IMR-90 (cell line): ENCODE measurements around the gene PRDM13. TPM values are rescaled to one million over a fixed set of nuclear protein-coding genes. Genes with fewer than 3 reads are reported as not detected.

Experiments used
- ATAC-seq: fragments of 200-7000 bp; cut with Tn5 transposase; 2 replicates; pipeline ENCODE4 v1.9.1; 2020; ENCODE audit warnings: low read depth, mild to moderate bottlenecking, moderate library complexity
- BruUV-seq: library from RNA; stranded (reverse); fragments of 400-500 nt; replicated peaks from 2 replicates; lab custom pipeline; 2021; lab: Mats Ljungman, UMichigan
- CTCF ChIA-PET: fragments of 300-600 bp; formaldehyde crosslinking; extraction: SDS; loops from one replicate; lab custom pipeline; 2021; ENCODE audit warnings: antibody characterized with exemption; lab: Yijun Ruan, JAX
- POLR2A ChIA-PET: fragments of 300-600 bp; sonication (Branson Sonifier 250); formaldehyde crosslinking; loops from one replicate; lab custom pipeline; 2022; ENCODE audit warnings: antibody characterized with exemption; ENCODE audit not compliant: unreplicated experiment; lab: Charles Lee
- DNase-seq: peaks from one replicate; pipeline ENCODE4 v3.0.0; 2013
- H2AFZ ChIP-seq: replicated peaks from 2 replicates; pipeline ENCODE3; 2013; ENCODE audit warnings: low read length, mild to moderate bottlenecking; ENCODE audit not compliant: poor library complexity
- H2AK5ac ChIP-seq: 2 replicates; pipeline ENCODE4 v1.6.1; 2013; ENCODE audit warnings: low read depth, low read length, inconsistent platforms
- H2AK9ac ChIP-seq: replicated peaks from 2 replicates; pipeline ENCODE3; 2013; ENCODE audit warnings: mild to moderate bottlenecking, low read depth, low read length, moderate library complexity; ENCODE audit not compliant: poor library complexity
- H2BK120ac ChIP-seq: 2 replicates; pipeline ENCODE4 v1.6.1; 2013; ENCODE audit warnings: low read depth, low read length, inconsistent platforms
- H2BK15ac ChIP-seq: 3 replicates; pipeline ENCODE4 v1.6.1; 2013; ENCODE audit warnings: low read depth, low read length, inconsistent platforms
- H2BK20ac ChIP-seq: 2 replicates; pipeline ENCODE4 v1.6.1; 2013; ENCODE audit warnings: low read depth, mild to moderate bottlenecking, inconsistent platforms, low read length, moderate library complexity
- H2BK5ac ChIP-seq: 2 replicates; pipeline ENCODE4 v1.6.1; 2013; ENCODE audit warnings: mild to moderate bottlenecking, low read depth, low read length, inconsistent platforms; ENCODE audit not compliant: poor library complexity, severe bottlenecking
- H3K14ac ChIP-seq: replicated peaks from 2 replicates; pipeline ENCODE4 v1.6.1; 2013; ENCODE audit warnings: low read depth, low read length, inconsistent platforms
- H3K18ac ChIP-seq: 2 replicates; pipeline ENCODE4 v1.6.1; 2013; ENCODE audit warnings: low read depth, low read length, control low read depth
- H3K23ac ChIP-seq: 2 replicates; pipeline ENCODE4 v1.6.1; 2013; ENCODE audit warnings: low read depth, low read length, inconsistent platforms
- H3K27ac ChIP-seq: 2 replicates; pipeline ENCODE4 v1.5.1; 2013; ENCODE audit warnings: mild to moderate bottlenecking, control low read depth, low read length; ENCODE audit not compliant: insufficient read depth
- H3K27me3 ChIP-seq: 2 replicates; pipeline ENCODE4 v1.6.1; 2013; ENCODE audit warnings: low read length; ENCODE audit not compliant: control insufficient read depth, insufficient read depth
- H3K36me3 ChIP-seq: 2 replicates; pipeline ENCODE4 v1.6.1; 2013; ENCODE audit warnings: low read length, mixed read lengths; ENCODE audit not compliant: control insufficient read depth, insufficient read depth
- H3K4ac ChIP-seq: 2 replicates; pipeline ENCODE4 v1.6.1; 2013; ENCODE audit warnings: low read depth, low read length, inconsistent platforms
- H3K4me1 ChIP-seq: 2 replicates; pipeline ENCODE4 v1.6.1; 2013; ENCODE audit warnings: low read length, mixed read lengths; ENCODE audit not compliant: control insufficient read depth, insufficient read depth
- H3K4me2 ChIP-seq: 2 replicates; pipeline ENCODE4 v1.6.1; 2013; ENCODE audit warnings: low read depth, mild to moderate bottlenecking, control low read depth, low read length, moderate library complexity
- H3K4me3 ChIP-seq: 2 replicates; pipeline ENCODE4 v1.5.1; 2013; ENCODE audit warnings: low read depth, mild to moderate bottlenecking, control low read depth, low read length, moderate library complexity; ENCODE audit not compliant: insufficient read depth
- H3K56ac ChIP-seq: 2 replicates; pipeline ENCODE4 v1.6.1; 2013; ENCODE audit warnings: low read length, inconsistent platforms; ENCODE audit not compliant: insufficient read depth; ENCODE audit errors: extremely low read depth
- H3K79me1 ChIP-seq, 2 experiments: 2 replicates each; pipeline ENCODE4 v1.6.1; 2013; ENCODE audit warnings: low read length in 2 of 2, inconsistent platforms in 1 of 2, low read depth in 1 of 2
- H3K9ac ChIP-seq: 2 replicates; pipeline ENCODE4 v1.6.1; 2013; ENCODE audit warnings: low read depth, low read length, control low read depth
- H3K9me1 ChIP-seq: 2 replicates; pipeline ENCODE4 v1.6.1; 2013; ENCODE audit warnings: low read length, inconsistent platforms; ENCODE audit not compliant: insufficient read depth
- H3K9me3 ChIP-seq: 2 replicates; pipeline ENCODE4 v1.6.1; 2013; ENCODE audit warnings: low read length; ENCODE audit not compliant: control insufficient read depth, insufficient read depth
- H4K20me1 ChIP-seq: 2 replicates; pipeline ENCODE4 v1.6.1; 2013; ENCODE audit warnings: low read length, inconsistent platforms; ENCODE audit not compliant: insufficient read depth
- H4K5ac ChIP-seq: 2 replicates; pipeline ENCODE4 v1.6.1; 2013; ENCODE audit warnings: mild to moderate bottlenecking, low read depth, low read length, control low read depth
- H4K8ac ChIP-seq, 2 experiments: 2 replicates each; pipeline ENCODE4 v1.6.1; 2013; ENCODE audit warnings: low read depth in 2 of 2, low read length in 2 of 2, control low read depth in 1 of 2, inconsistent platforms in 1 of 2
- H4K91ac ChIP-seq: 2 replicates; pipeline ENCODE4 v1.6.1; 2013; ENCODE audit warnings: low read depth, low read length, inconsistent platforms; ENCODE audit not compliant: insufficient read depth
- FOS ChIP-seq: fragments of 150-350 bp; IDR thresholded peaks from 2 replicates; pipeline ENCODE4 v1.6.1; 2016; ENCODE audit warnings: low read depth, low read length
- WGBS, 2 experiments: methylation state at CpG; one replicate each; pipeline versions ENCODE4 v1.1.5 to v1.1.7; 2013; ENCODE audit warnings: missing lambda C conversion rate in 2 of 2; ENCODE audit not compliant: insufficient read length in 1 of 2; ENCODE audit errors: extremely low coverage in 2 of 2; 5-methylcytosine and 5-hydroxymethylcytosine counted together
- dilution Hi-C: fragments of 300-500 bp; cut with HindIII; formaldehyde crosslinking; loops from one replicate; pipeline ENCODE4 v1.14.3; 2018; ENCODE audit warnings: low sequenced_read_pairs; ENCODE audit not compliant: unreplicated experiment
- in situ Hi-C: fragments of 300-500 bp; cut with MboI; formaldehyde crosslinking; loops from 3 replicates; pipeline ENCODE4 v1.14.3; 2019; ENCODE audit warnings: low sequenced_read_pairs, inconsistent platforms, mixed read lengths
- intact Hi-C: fragments of 100-400 bp; cut with micrococcal nuclease; formaldehyde crosslinking; loops from 2 replicates; pipeline ENCODE4 v1.10.0; 2022
- polyA plus RNA-seq, 3 experiments: library from polyadenylated mRNA; depleted of rRNA; stranded (reverse); fragments of >200 nt; gene quantifications; 2 replicates each; pipeline ENCODE4 v1.2.3, GENCODE V29; 2012; ENCODE audit warnings: low replicate concordance in 1 of 3
- total RNA-seq: library from RNA; depleted of rRNA; stranded (reverse); fragments of >200 nt; gene quantifications from 2 replicates; pipeline ENCODE4 v1.2.3, GENCODE V29; 2012

PRDM13 gene
- total and polyA plus RNA-seq, 2 of the 4 experiments (the other 2 are of a cell fraction) = not detected

DNA sequence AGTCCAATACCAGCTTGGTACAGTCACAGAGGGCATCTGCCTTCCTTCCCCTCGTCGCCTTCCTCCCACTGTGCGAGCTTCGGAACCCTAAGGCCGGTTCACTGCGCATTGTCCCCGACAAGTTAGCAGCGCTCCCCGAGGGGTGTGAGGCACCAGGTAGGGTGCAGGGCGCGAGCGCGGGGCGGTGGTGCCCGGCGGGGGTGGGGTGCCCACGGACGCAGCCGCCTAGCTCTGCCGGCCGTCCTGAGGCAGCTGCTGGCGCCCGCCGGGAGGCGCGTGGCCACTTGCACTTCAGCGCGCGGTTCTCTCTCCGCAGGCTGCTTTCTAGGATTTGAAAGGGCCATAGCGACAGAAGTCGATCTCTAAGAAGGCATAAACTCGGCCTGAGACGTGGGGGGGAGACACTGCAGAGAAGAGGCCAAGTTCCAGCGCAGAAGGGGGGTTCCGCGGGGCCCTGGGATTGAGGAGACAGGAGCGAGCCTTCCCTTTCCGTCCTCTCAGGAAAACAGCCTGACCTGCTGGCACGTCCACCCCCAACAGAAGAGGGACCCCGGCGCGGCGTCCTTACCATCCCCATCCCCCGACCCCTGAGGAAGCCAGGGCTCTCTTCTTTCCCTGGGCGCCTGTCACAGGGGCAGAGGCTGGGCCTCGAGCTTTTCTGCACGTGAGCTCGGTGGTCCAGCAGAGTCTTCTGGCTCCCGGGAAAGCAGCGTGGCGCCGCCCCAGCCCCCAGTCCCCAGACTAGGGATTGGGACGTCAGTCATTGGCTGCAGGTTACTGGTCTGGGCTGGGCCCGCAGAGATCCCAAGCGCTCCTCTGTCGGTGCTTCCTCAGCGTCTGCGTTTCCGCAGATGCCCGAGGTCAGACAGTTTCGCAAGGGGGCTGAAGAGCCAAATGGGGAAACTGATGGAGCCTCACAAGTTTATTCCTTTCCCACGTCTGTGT, 15.6 kb upstream of the PRDM13 start:
- CTCF ChIA-PET = interaction anchor here (1.3 kb wide), 1 partner anchor 10 kb away, joined by 4 read pairs; no protein-coding TSS in a partner anchor
- intact Hi-C loops = no loop called here
- ATAC-seq = no peak

More for the DNA sequence above, 15.6 kb upstream of the PRDM13 start:
- H2BK20ac ChIP-seq = no peak overlapping the region
- no peaks in the 10 kb centered on the region for H3K79me1 ChIP-seq
- H3K27me3 ChIP-seq = peaks cover 71% of the 10 kb centered on the region
- POLR2A ChIA-PET = no interaction called here
- no peak for TF ChIP-seq FOS
- peaks cover 4% of the 10 kb centered on the region for H3K9me3 ChIP-seq
- no peak overlapping the region for H3K18ac ChIP-seq
- H3K4me2 ChIP-seq = peak overlapping the region; percentile 62; the same call in 1 of the 2 replicates
- no peak overlapping the region for H4K91ac ChIP-seq
- H2AK5ac ChIP-seq = no peak overlapping the region
- H2AFZ ChIP-seq = no peak overlapping the region
- dilution Hi-C loops = no loop called here
- H3K14ac ChIP-seq = no peak overlapping the region
- in situ Hi-C loops = loop anchor here (25.0 kb wide), 1 partner anchor 871 kb away; the partner anchor contains the start of gene SIM1
- H4K8ac ChIP-seq = no peak overlapping the region
- no peaks in the 10 kb centered on the region for H4K20me1 ChIP-seq
- no TSS peak for BruUV-seq
- no peak overlapping the region for H3K27ac ChIP-seq
- no peak overlapping the region for H2BK15ac ChIP-seq
- H3K4me3 ChIP-seq = no peak overlapping the region
- DNase-seq = no peak
- H2BK120ac ChIP-seq = no peak overlapping the region
- H2AK9ac ChIP-seq = no peak overlapping the region
- H2BK5ac ChIP-seq = no peak overlapping the region
- H3K9me1 ChIP-seq = no peaks in the 10 kb centered on the region; the same call in 1 of the 2 replicates
- no peak overlapping the region for H3K4ac ChIP-seq
- no peak overlapping the region for H3K56ac ChIP-seq
- H4K5ac ChIP-seq = no peak overlapping the region
- 2% methylated on average over 27 of the region's 63 CpGs; no CpG with 5 or more reads in 1 of the 2 experiments for WGBS, 2 experiments
- H3K9ac ChIP-seq = no peak overlapping the region
- no peaks in the 10 kb centered on the region for H3K36me3 ChIP-seq
- H3K4me1 ChIP-seq = no peaks in the 10 kb centered on the region
- H3K23ac ChIP-seq = no peak overlapping the region
